Measurements from ENCODE around the gene SFXN5.

The SFXN5 gene

DNA sequence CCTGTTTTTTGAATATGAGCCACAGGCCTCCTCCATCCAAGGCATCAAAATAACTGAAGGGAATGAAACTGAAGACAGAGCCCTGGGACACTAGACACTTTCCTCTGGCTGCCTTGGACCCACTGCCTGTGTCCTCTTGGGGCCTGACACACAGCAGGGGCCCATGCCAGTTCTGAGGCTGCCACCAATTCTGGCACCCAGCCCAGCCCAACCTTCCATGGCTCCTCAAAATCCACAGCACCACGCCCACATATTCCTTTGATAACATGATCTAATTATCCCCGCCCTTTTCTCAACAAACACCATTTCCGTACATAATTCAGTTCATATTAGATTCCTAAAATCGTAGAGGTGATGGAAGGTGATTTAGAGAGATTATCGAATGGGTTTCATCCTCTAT lies 90.0 kb downstream of the SFXN5 start:
- no peak for DNase-seq (ENCODE audit: low read depth in 1 of 2, low spot score in 1 of 2)

- no peak for DNase-seq (ENCODE audit: low read depth in 1 of 2, low spot score in 1 of 2)
Measured at GRCh38 chr2:72980535-72981217, 90.8 kb downstream of the SFXN5 start.

GRCh38 chr2:72979896-72980295 lies 91.6 kb downstream of the SFXN5 start:
- DNase-seq (ENCODE audit: low read depth in 1 of 2, low spot score in 1 of 2) = no peak

DNA sequence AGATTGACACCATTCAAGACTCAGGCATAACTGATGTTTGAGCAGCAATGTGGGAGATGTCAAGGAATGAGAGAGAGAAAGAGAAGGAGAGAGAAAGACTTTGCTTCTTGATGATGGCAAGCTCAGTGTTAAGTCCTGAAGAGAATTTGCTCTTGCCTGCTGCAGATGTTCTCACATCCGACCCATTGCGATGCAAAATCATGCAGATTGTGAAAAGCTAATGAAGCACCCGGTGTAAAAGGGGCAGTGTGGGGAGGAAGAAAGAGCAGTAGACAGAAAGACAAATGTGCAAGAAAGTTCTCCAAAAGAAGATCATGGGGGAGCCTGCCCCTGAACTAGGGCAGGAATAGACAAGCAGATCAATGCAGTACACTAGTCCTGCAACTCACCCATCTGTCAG lies 96.5 kb downstream of the SFXN5 start:
- no peak for DNase-seq (ENCODE audit: low read depth in 1 of 2, low spot score in 1 of 2)

GRCh38 chr2:72974436-72974754 lies 97.1 kb downstream of the SFXN5 start:
- DNase-seq (ENCODE audit: low read depth in 1 of 2, low spot score in 1 of 2) = no peak

- peak in 1 of 2 donors; percentile 11 for DNase-seq (ENCODE audit: low read depth in 1 of 2, low spot score in 1 of 2)
Measured at GRCh38 chr2:72973566-72974435, 97.7 kb downstream of the SFXN5 start.

- no peak for DNase-seq (ENCODE audit: low read depth in 1 of 2, low spot score in 1 of 2)
Measured at GRCh38 chr2:72973137-72973535, 98.4 kb downstream of the SFXN5 start.

GRCh38 chr2:72972352-72973136 lies 99.0 kb downstream of the SFXN5 start:
- DNase-seq (ENCODE audit: low read depth in 1 of 2, low spot score in 1 of 2) = no peak

DNA sequence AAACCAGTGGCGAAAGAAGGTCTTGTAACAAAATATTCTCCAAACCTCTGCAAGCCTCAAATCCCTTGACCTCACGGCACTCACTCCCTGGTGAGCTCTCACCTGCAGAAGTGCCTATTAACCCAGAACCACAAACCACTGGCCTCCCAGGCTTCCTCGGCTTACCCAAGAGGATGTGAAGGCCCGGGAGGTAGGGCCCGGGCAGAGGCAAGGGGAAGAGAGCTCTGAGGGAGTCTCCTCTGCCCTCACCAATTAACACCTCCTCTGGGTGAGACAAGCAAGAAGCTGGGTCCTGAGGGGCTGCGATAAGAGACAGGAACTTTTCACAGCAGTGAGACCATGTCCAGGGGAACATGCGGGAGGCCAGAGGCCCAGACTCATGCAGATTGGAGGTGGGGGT lies 100.5 kb downstream of the SFXN5 start:
- DNase-seq (ENCODE audit: low read depth in 1 of 2, low spot score in 1 of 2) = no peak

GRCh38 chr2:72969706-72970105 lies 101.8 kb downstream of the SFXN5 start:
- DNase-seq (ENCODE audit: low read depth in 1 of 2, low spot score in 1 of 2) = no peak

GRCh38 chr2:72968286-72968685 lies 103.2 kb downstream of the SFXN5 start:
- DNase-seq (ENCODE audit: low read depth in 1 of 2, low spot score in 1 of 2) = no peak

- no peak for DNase-seq (ENCODE audit: low read depth in 1 of 2, low spot score in 1 of 2)
Measured at GRCh38 chr2:72965770-72966450, 105.6 kb downstream of the SFXN5 start.

DNA sequence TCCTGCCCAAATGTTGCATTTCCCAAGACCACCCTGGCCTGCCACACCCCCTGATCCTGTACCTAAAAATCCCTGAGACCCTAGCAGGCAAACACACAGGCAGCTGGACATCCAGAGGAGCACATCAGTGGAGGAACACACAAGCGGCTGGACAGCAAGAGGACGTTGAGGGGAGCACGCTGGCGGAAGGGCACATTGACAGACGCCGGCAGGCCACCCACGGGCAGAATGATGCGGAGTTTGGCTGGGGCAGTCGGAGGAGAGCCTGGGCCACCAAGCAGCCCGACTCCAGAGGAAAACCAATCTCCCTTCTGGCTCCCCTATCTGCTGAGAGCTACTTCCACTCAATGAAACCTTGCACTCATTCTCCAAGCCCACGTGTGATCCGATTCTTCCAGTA lies 106.5 kb downstream of the SFXN5 start:
- no peak for DNase-seq (ENCODE audit: low read depth in 1 of 2, low spot score in 1 of 2)

DNA sequence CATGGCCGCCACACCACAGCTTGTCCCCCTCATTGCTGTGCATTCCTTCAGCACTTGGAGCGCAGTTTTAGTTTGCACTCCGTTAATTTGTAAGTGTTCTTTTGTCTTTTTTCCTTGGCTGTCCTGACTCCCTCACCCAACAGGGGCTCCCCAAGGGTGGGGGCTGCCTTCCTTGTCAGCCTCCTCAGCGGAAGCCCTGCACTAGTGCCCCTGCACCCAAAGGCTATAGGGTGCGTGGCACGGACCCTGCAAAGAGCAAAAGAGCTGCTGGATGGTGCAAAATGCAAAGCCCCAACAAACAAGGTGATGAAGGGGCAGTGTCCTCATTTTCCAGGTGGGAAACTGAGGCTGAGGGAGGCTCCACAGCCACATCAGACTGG lies 107.4 kb downstream of the SFXN5 start:
- DNase-seq (ENCODE audit: low read depth in 1 of 2, low spot score in 1 of 2) = no peak

DNA sequence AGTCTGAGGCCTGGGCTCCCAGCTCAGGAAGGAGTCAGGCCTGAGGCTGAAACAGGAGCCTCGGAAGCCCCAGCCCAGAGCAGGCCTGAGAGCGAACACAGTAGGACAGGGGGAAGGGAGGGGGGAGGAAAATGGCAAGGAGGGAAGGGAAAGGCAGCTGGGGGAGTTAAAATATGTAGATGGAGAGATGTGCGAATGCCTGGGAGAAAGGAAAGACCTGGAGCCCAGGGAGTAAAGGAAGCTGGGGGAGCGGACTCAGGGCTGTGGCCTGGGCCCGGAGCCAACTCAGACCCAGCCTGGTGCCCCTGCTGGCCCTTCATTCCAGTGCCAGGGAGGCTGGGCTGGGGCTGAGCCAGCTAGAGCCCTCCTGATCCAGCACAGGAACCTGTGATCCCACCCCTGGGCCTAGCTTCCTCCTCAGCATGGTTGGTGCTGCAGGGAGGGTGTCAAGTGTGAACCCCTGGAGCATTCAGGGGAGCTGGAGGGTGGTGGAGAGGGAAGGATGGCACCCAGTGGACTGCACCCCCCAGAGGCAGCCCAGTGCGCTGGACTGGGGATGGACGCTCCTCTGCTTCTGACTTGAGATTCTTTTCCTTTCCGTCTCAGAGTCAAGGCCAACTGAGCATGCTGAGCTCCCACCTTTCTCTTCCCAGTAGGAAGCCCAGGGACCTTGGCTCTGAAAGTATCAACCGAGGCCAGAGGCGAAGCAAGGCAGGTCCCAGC lies 107.9 kb downstream of the SFXN5 start:
- no peak for DNase-seq (ENCODE audit: low read depth in 1 of 2, low spot score in 1 of 2)

- DNase-seq (ENCODE audit: low read depth in 1 of 2, low spot score in 1 of 2) = no peak
Measured at GRCh38 chr2:72962911-72963310, 108.6 kb downstream of the SFXN5 start.

DNA sequence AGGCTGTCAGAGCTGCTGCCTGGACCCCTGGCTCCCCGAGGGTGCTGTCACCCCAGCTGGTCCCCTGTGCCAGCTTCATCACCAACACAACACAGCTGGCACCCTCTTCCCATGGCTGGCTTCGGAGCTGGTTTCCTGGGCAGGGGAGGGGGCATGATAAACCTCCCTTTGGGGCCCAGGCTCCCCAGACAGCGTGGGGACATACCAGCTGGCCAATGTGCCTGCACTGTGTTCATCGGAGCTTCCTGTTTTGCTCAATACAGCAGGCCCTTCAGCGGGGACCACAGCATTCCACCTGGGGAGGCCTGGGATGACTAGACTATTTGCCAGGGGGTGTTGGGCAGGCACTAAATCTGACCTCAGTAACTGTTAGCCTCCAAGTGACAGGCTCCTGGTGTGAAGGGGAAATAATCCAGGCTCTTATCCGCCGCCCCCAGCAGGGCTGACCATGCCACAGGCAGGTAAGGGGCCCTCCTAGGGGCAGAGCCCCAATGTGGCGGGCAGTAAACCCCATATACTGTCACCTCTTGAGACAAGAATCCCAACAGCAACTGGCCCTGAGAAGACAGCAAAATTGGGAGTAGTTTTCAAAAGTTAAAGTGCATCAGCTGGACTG lies 109.6 kb downstream of the SFXN5 start:
- no peak for DNase-seq (ENCODE audit: low read depth in 1 of 2, low spot score in 1 of 2)

- no peak for DNase-seq (ENCODE audit: low read depth in 1 of 2, low spot score in 1 of 2)
Measured at GRCh38 chr2:72961036-72961720, 110.3 kb downstream of the SFXN5 start.

Data from activated CD4-positive, alpha-beta T cell treated with anti-CD3 and anti-CD28 coated beads, Interleukin-2, amount 50 U/mL, for 24 hours (primary cell).